Activated effector memory CD4-positive, alpha-beta T cell treated with Interleukin-2 at 50 U/mL for 16 hours (primary cell): ENCODE results near the gene SEMA3G.

Experiments
- DNase-seq: peaks from one replicate; pipeline ENCODE4 v3.0.0-alpha.2; 2020

The SEMA3G gene

GRCh38 chr3:52438579-52439425 lies 6.1 kb downstream of the SEMA3G start:
- no peak for DNase-seq

DNA sequence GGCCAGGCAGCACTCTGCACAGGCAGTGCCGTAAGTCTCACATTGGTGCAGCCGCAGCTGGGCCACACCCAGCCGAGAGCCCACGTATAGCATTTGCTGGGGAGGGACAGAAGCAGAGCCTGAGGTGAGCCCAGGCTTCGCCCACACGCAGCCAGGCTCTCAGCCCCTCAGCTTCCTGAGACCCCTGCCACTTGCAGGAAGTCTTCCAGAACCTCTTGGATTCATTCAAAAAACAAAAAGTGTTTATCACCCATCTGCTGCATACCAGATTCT lies 6.9 kb downstream of the SEMA3G start:
- DNase-seq: no peak

GRCh38 chr3:52437326-52438103 lies 7.4 kb downstream of the SEMA3G start:
- no peak for DNase-seq

DNA sequence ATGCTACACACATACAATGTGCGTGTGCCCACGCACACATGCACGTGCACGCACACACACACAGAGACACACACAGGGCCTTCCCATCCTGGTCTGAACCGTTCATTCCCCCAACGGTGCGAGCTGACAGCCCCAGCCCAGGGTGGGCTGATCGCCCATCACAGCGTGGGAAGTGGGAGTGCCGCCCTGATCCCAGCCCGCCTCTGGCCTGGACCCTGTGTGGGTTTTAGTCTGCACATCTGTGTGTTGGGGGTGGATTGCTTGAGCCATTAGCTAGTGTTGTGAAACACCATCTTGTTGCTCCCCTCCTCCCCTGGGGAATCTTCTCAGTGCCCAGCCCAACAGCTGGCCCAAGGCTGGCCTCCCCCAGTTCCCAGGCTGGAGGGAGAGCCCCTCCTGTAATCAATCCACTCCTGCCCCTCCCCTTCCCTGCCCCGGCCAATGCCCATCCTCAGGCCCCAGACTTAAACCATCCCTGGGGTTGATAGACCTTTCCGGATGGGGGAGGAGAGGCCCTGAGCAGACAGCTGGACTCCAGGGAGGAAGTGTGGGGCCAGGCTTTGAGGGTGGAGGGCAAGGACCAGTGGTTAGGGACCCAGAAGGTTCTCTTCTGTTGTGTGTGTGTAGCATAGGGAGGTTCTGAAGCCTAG lies 8.3 kb downstream of the SEMA3G start:
- no peak for DNase-seq

GRCh38 chr3:52435246-52436101 lies 9.4 kb downstream of the SEMA3G start:
- no peak for DNase-seq

DNA sequence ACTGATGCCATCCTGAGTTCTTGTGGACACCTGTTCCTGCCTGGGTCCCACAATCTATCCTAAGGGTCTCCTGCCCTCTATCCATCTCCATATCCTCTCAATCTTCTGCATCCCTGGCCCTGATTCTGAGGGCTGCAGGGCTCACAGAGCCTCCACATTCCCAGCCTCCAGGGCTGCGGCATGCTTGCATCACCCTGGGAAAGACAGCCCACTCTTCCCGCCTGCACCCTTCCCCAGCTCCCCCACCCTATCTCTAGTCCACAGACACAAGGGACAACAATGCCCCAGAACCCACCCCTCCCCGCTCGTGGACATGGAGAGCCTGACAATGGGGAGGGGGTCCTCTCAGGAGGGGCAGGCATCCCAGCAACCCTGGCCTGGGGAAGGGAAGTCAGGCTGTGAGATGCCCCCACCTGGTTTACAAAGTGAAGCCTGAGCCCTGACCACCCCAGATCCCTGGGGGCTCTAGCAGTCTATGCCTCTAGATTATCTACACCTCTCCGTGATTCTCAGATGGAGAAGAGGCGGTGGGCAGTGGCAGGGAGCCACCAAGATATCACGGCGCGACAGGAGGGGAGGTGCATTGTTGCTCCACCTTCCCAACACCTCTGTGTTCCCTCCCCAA lies 10.3 kb downstream of the SEMA3G start:
- no peak for DNase-seq

- no peak for DNase-seq
Measured at GRCh38 chr3:52433996-52434479, 10.9 kb downstream of the SEMA3G start.

- no peak for DNase-seq
Measured at GRCh38 chr3:52433328-52433995, 11.4 kb downstream of the SEMA3G start.

DNA sequence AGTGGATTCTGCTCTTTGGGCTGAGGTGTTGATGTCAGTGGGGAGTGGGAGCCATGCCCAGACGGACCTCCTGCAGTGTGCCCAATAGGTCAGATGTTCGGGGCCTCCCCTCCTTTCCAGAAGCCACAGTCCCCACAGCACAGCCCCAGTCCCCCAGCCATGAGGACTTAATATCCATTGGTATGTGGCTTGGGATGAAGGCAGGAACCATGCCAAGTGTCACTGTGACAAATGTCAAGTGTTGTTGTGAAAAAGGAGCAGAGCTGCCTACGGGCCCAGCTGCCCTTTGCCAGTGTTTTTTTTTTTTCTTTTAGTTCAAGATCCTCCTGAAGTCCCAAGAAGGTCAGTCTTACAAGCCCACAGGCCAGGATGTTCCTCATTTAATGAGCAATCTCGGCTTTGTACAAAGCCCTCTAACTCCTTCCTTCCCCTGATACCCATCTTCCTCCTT lies 12.2 kb downstream of the SEMA3G start:
- DNase-seq: no peak

GRCh38 chr3:52432225-52432624 lies 12.7 kb downstream of the SEMA3G start:
- no peak for DNase-seq

- DNase-seq: no peak
Measured at GRCh38 chr3:52431459-52432223, 13.3 kb downstream of the SEMA3G start.

DNA sequence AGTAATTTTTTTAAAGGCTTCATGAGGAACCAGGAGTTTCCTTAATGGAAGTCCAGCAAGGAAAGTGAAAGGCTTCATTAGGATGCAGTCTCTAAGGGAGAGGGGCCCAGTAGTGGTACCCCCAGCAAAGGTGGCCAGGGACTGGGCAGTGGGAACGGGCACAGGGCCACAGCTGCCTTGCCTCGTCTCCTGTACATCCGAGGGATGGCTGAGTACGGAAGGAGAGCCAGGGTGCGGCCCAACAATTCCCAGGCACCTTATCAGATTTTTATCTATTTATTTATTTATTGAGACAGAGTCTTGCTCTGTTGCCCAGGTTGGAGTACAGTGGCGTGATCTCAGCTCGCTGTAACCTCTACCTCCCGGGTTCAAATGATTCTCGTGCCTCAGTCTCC lies 14.5 kb downstream of the SEMA3G start:
- DNase-seq: no peak

DNA sequence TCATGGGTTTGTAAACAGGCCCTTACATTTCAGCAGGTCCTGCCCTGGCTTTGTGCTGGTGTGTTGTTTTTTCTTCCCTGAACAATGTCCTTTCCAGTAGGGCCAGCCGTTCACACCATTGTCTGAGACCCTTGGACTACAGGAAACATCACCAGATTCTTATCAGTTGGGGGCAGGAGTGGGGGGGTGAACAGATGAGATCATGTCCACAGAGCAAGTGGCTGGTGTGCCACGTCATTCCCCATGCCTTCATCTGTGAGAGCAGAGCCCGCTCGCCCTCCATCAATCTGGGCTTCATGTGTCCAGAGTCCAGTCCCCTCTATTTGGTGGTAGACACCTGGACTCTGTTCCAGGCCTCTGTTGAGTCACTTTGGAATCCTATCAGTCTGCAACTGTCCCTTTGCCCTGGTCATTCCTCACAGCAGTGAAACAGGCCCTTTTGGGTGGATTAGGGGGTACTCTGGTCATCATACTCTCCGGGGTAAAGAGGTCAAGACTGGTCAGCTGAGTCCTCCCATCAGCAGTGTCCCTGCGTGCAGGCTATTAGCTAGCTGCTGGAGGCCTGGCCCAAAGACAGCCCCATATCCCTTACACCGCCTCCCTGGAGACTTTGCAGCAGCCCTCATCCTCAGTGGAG lies 15.0 kb downstream of the SEMA3G start:
- no peak for DNase-seq

- no peak for DNase-seq
Measured at GRCh38 chr3:52429031-52429430, 15.9 kb downstream of the SEMA3G start.

GRCh38 chr3:52428151-52429005 lies 16.5 kb downstream of the SEMA3G start:
- DNase-seq: no peak

GRCh38 chr3:52423173-52423572 lies 21.7 kb downstream of the SEMA3G start:
- no peak for DNase-seq

DNA sequence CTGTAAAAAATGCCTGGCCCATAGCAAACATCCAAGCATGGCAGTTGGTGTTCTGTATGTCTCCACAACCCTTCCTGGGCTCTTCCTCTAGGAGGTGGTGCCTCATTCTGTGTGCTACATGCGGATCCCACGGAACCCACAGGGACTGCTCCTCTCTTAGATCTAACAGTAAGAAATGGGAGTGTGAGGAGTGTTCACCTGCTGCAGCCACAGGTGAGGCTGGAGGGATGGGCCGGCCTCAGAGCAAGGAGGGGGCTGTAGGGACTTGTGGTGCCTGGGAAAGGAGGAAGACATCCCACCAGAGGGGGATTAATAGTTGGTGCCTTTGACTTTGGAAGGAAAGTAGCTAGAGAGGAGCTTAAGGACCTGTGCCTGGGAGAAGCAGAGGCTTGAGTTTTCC lies 22.2 kb downstream of the SEMA3G start:
- no peak for DNase-seq

- DNase-seq: no peak
Measured at GRCh38 chr3:52420388-52420787, 24.5 kb downstream of the SEMA3G start.

DNA sequence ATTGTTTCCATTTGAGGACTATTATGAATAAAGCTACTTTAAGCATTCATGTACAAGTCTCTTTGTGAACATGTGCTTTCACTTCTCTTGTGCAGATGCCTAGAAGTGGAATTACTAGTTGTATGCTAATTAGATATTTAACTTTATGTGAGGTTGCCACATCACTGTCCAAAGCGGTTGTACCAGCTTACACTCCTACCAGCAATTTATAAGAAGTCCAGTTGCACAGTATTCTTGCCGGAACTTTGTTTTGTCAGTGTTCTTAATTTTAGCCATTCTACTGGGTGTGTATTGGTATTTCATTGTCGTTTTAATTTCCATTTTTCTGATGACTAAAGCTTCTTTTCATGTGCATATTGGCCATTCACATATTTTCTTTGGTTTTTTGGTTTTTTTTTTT lies 29.1 kb downstream of the SEMA3G start:
- DNase-seq: no peak
